ENCODE results near the gene RGL4. TPM values are rescaled to one million over a fixed set of nuclear protein-coding genes. Genes with fewer than 3 reads are reported as not detected.
A peak's percentile ranks its signal among the peaks of the same experiment; 100 is the strongest.
"Not testable (repeated sequence)": the region's sequence is repeated elsewhere in the genome, so short reads cannot be mapped to it uniquely, and the experiment has no call there.

The RGL4 gene, protein sequence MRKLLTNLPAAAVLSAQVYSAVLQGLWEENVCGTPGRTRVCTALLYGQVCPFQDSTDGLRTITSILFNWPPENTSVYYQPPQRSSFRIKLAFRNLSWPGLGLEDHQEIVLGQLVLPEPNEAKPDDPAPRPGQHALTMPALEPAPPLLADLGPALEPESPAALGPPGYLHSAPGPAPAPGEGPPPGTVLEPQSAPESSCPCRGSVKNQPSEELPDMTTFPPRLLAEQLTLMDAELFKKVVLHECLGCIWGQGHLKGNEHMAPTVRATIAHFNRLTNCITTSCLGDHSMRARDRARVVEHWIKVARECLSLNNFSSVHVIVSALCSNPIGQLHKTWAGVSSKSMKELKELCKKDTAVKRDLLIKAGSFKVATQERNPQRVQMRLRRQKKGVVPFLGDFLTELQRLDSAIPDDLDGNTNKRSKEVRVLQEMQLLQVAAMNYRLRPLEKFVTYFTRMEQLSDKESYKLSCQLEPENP
- 1.3 TPM for total RNA-seq (2013)
- polyA plus RNA-seq, result 1 to 10 TPM; 2.3 to 2.4 (median 2.3) TPM
- 0.97 and 2.3 TPM in 2 replicates for polyA minus RNA-seq
- total RNA-seq, result 0.48 to 3.6 (median 2.0) reads per million in 11 experiments

- H3K4me2 ChIP-seq (replicated peaks; ENCODE audit: extremely low read depth, low read length, poor library complexity, severe bottlenecking), result no peak within 1 kb of the TSS
- H3K36me3 Mint-ChIP-seq, result peaks cover 63 to 72% of the 10 kb centered on the region in 2 donors
- H3K4me3 Mint-ChIP-seq, result no peak within 1 kb of the TSS
- no peak within 1 kb of the TSS for H3K4me3 ChIP-seq (replicated peaks in 1 of 3; ENCODE audit: low read depth in 2 of 3, low read length in 3 of 3)
- peaks cover 12% of the 10 kb centered on the region in 2 donors for H3K4me1 ChIP-seq (ENCODE audit: control insufficient read depth in 1 of 2, insufficient read depth in 2 of 2, low read length in 2 of 2)
- TF ChIP-seq, protein P1, sequence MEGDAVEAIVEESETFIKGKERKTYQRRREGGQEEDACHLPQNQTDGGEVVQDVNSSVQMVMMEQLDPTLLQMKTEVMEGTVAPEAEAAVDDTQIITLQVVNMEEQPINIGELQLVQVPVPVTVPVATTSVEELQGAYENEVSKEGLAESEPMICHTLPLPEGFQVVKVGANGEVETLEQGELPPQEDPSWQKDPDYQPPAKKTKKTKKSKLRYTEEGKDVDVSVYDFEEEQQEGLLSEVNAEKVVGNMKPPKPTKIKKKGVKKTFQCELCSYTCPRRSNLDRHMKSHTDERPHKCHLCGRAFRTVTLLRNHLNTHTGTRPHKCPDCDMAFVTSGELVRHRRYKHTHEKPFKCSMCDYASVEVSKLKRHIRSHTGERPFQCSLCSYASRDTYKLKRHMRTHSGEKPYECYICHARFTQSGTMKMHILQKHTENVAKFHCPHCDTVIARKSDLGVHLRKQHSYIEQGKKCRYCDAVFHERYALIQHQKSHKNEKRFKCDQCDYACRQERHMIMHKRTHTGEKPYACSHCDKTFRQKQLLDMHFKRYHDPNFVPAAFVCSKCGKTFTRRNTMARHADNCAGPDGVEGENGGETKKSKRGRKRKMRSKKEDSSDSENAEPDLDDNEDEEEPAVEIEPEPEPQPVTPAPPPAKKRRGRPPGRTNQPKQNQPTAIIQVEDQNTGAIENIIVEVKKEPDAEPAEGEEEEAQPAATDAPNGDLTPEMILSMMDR (IDR thresholded peaks at IDR 0.05), result no peak
- peaks cover 28 to 76% of the 10 kb centered on the region in 2 donors for H3K36me3 ChIP-seq (replicated peaks in 1 of 2; ENCODE audit: control insufficient read depth in 1 of 2, insufficient read depth in 2 of 2, low read length in 2 of 2)
- H3K9ac ChIP-seq (ENCODE audit: insufficient read depth, low read length, poor library complexity, severe bottlenecking), result no peak within 1 kb of the TSS
- 100% methylated on average over 2 of the region's 5 CpGs for WGBS (ENCODE audit: insufficient coverage)
- H3K4me1 Mint-ChIP-seq, result peaks cover 13% of the 10 kb centered on the region
- H3K27ac Mint-ChIP-seq, result peak within 1 kb of the TSS in 4 of 7 donors; percentile 7 to 35 (median 18)
- intact Hi-C loops (cut with micrococcal nuclease), result no loop called here
- no peaks in the 10 kb centered on the region for H3K79me2 ChIP-seq (ENCODE audit: insufficient read depth, low read length)
- H3K9me3 ChIP-seq (replicated peaks in 1 of 2; ENCODE audit: control insufficient read depth in 1 of 2, insufficient read depth in 1 of 2, low read length in 2 of 2), result no peaks in the 10 kb centered on the region
- H3K27ac ChIP-seq (ENCODE audit: low read depth in 1 of 2, low read length in 2 of 2), result no peak within 1 kb of the TSS
- no peaks in the 10 kb centered on the region for H3K9me3 Mint-ChIP-seq
- DNase-seq, result no peak
- no peaks in the 10 kb centered on the region for H4K20me1 ChIP-seq (ENCODE audit: insufficient read depth, low read length)
- no peaks in the 10 kb centered on the region for H3K27me3 Mint-ChIP-seq (ENCODE audit: low read depth in 3 of 3)
- no peaks in the 10 kb centered on the region for H3K27me3 ChIP-seq (ENCODE audit: control insufficient read depth in 2 of 2, insufficient read depth in 2 of 2, low read length in 2 of 2)
- no peak within 1 kb of the TSS for H2AFZ ChIP-seq (ENCODE audit: insufficient read depth, low read depth, low read length, poor library complexity, severe bottlenecking)
Observed at GRCh38 chr22:23690713-23691112, at the start of gene RGL4. TSS of gene RGL4 (plus strand) at chr22:23691013. CDS start at chr22:23692031, 1,018 bp downstream.

DNA sequence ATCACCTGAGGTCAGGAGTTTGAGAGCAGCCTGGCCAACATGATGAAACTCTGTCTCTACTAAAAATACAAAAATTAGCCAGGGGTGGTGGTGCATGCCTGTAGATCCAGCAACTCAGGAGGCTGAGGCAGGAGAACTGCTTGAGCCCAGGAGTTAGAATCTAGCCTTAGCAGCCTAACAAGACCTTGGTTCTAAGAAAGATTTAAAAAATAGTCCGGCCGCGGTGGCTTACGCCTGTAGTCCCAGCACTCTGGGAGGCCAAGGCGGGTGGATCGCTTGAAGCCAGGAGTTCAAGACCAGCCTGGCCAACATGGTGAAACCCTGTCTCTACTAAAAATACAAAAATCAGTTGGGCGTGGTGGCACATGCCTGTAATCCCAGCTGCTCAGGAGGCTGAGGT lies 44.3 kb upstream of the RGL4 start:
- H3K27me3 ChIP-seq (ENCODE audit: control insufficient read depth in 2 of 2, insufficient read depth in 2 of 2, low read length in 2 of 2); H3K27ac ChIP-seq (ENCODE audit: low read depth in 1 of 2, low read length in 2 of 2); H2AFZ ChIP-seq (ENCODE audit: insufficient read depth, low read depth, low read length, poor library complexity, severe bottlenecking); H3K4me1 Mint-ChIP-seq; H4K20me1 ChIP-seq (ENCODE audit: insufficient read depth, low read length); H3K36me3 ChIP-seq (replicated peaks in 1 of 2; ENCODE audit: control insufficient read depth in 1 of 2, insufficient read depth in 2 of 2, low read length in 2 of 2); H3K9me3 Mint-ChIP-seq; H3K79me2 ChIP-seq (ENCODE audit: insufficient read depth, low read length); H3K4me2 ChIP-seq (replicated peaks; ENCODE audit: extremely low read depth, low read length, poor library complexity, severe bottlenecking); H3K4me1 ChIP-seq (ENCODE audit: control insufficient read depth in 1 of 2, insufficient read depth in 2 of 2, low read length in 2 of 2); H3K27me3 Mint-ChIP-seq (ENCODE audit: low read depth in 3 of 3); H3K9ac ChIP-seq (ENCODE audit: insufficient read depth, low read length, poor library complexity, severe bottlenecking); H3K4me3 Mint-ChIP-seq; H3K9me3 ChIP-seq (replicated peaks in 1 of 2; ENCODE audit: control insufficient read depth in 1 of 2, insufficient read depth in 1 of 2, low read length in 2 of 2); H3K4me3 ChIP-seq (replicated peaks in 1 of 3; ENCODE audit: low read depth in 2 of 3, low read length in 3 of 3); intact Hi-C loops (cut with micrococcal nuclease); DNase-seq: not testable (repeated sequence)
- H3K36me3 Mint-ChIP-seq, result peaks cover 5 to 24% of the 10 kb centered on the region in 2 donors
- WGBS (ENCODE audit: insufficient coverage), result 97% methylated on average over 6 of the region's 7 CpGs
- H3K27ac Mint-ChIP-seq, result peak overlapping the region in 2 of 7 donors; percentile 15 to 48

Measured in CD14-positive monocyte (primary cell).